COLO668 (cell line): Measurements from ENCODE around the gene SFTPD.

Experiments
- DNase-seq: peaks from one replicate; lab custom pipeline; 2025; ENCODE audit not compliant: unreplicated experiment; lab: John Stamatoyannopoulos, UW

The SFTPD gene

GRCh38 chr10:79946271-79947082 lies 2.4 kb downstream of the SFTPD start:
- DNase-seq = no peak

- DNase-seq = no peak
Measured at GRCh38 chr10:79944428-79945395, 4.2 kb downstream of the SFTPD start.

GRCh38 chr10:79943871-79944270 lies 5.0 kb downstream of the SFTPD start:
- DNase-seq = no peak

GRCh38 chr10:79942261-79943185 lies 6.4 kb downstream of the SFTPD start:
- DNase-seq = no peak

GRCh38 chr10:79941585-79942210 lies 7.2 kb downstream of the SFTPD start:
- DNase-seq = no peak

GRCh38 chr10:79941146-79941545 lies 7.8 kb downstream of the SFTPD start:
- no peak for DNase-seq

GRCh38 chr10:79940431-79940830 lies 8.5 kb downstream of the SFTPD start:
- DNase-seq = no peak

GRCh38 chr10:79939969-79940368 lies 8.9 kb downstream of the SFTPD start:
- DNase-seq = no peak

- no peak for DNase-seq
Measured at GRCh38 chr10:79938728-79939406, 10.0 kb downstream of the SFTPD start.

- DNase-seq = no peak
Measured at GRCh38 chr10:79937701-79938151, 11.2 kb downstream of the SFTPD start.

- DNase-seq = no peak
Measured at GRCh38 chr10:79936625-79937615, 12.0 kb downstream of the SFTPD start.

- no peak for DNase-seq
Measured at GRCh38 chr10:79933961-79934360, 14.9 kb downstream of the SFTPD start.

GRCh38 chr10:79932841-79933379 lies 16.0 kb downstream of the SFTPD start:
- DNase-seq = no peak

- no peak for DNase-seq
Measured at GRCh38 chr10:79932307-79932706, 16.6 kb downstream of the SFTPD start.

- no peak for DNase-seq
Measured at GRCh38 chr10:79930751-79931150, 18.2 kb downstream of the SFTPD start.

- DNase-seq = no peak
Measured at GRCh38 chr10:79930267-79930666, 18.6 kb downstream of the SFTPD start.

GRCh38 chr10:79929409-79929904 lies 19.4 kb downstream of the SFTPD start:
- DNase-seq = peak; percentile 56

GRCh38 chr10:79928028-79928583 lies 20.8 kb downstream of the SFTPD start:
- no peak for DNase-seq
